22Rv1 (cell line): ENCODE results near the gene MBP.

Source experiments
- H3K27ac ChIP-seq: fragments of 450-650 bp; 2 replicates; pipeline ENCODE4 v1.5.1; 2017
- ZFX ChIP-seq: fragments of 450-650 bp; IDR thresholded peaks from 2 replicates; pipeline ENCODE4 v1.6.1; 2017; ENCODE audit warnings: antibody characterized with exemption, borderline replicate concordance
- TF ChIP-seq, protein P1 (sequence below): fragments of 450-650 bp; IDR thresholded peaks from 2 replicates; pipeline ENCODE4 v1.5.1; 2017; ENCODE audit warnings: mild to moderate bottlenecking

MBP gene

GRCh38 chr18:77065221-77065981 is 67.2 kb downstream of the MBP start:
- no peak overlapping the region for H3K27ac ChIP-seq

GRCh38 chr18:77063260-77063659 is 69.3 kb downstream of the MBP start:
- TF ChIP-seq, protein P1, sequence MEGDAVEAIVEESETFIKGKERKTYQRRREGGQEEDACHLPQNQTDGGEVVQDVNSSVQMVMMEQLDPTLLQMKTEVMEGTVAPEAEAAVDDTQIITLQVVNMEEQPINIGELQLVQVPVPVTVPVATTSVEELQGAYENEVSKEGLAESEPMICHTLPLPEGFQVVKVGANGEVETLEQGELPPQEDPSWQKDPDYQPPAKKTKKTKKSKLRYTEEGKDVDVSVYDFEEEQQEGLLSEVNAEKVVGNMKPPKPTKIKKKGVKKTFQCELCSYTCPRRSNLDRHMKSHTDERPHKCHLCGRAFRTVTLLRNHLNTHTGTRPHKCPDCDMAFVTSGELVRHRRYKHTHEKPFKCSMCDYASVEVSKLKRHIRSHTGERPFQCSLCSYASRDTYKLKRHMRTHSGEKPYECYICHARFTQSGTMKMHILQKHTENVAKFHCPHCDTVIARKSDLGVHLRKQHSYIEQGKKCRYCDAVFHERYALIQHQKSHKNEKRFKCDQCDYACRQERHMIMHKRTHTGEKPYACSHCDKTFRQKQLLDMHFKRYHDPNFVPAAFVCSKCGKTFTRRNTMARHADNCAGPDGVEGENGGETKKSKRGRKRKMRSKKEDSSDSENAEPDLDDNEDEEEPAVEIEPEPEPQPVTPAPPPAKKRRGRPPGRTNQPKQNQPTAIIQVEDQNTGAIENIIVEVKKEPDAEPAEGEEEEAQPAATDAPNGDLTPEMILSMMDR = no peak
- no peak for TF ChIP-seq ZFX
- no peak overlapping the region for H3K27ac ChIP-seq

More at GRCh38 chr18:77065221-77065981, 67.2 kb downstream of the MBP start:
- TF ChIP-seq, protein P1 = no peak
- TF ChIP-seq ZFX = no peak

DNA sequence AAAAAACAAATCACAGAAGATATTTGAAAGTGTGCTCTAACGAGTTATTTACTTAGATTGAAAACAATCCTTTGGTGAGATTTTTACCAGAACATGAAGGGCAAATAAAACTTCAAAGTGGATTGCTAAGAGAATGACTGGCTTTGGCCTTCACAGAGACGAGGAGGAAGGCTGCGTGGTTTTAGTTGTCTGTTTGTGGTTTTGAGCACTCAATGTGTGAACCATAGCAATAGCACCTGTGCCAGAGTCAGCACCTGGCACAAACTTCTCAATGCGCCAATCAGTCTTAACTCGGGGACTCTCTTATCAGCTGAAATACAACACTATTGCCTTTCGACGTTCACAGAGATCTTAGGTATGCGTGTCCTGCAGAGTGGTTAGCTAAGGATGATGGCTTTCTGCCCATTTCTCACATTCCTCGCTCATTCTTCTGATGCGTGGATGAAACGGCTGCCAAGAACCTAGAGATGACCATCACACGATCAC is 70.0 kb downstream of the MBP start:
- no peak overlapping the region for H3K27ac ChIP-seq
- TF ChIP-seq, protein P1 = no peak
- no peak for TF ChIP-seq ZFX

- H3K27ac ChIP-seq = no peak overlapping the region
Observed at GRCh38 chr18:77061946-77062517, 70.6 kb downstream of the MBP start.

DNA sequence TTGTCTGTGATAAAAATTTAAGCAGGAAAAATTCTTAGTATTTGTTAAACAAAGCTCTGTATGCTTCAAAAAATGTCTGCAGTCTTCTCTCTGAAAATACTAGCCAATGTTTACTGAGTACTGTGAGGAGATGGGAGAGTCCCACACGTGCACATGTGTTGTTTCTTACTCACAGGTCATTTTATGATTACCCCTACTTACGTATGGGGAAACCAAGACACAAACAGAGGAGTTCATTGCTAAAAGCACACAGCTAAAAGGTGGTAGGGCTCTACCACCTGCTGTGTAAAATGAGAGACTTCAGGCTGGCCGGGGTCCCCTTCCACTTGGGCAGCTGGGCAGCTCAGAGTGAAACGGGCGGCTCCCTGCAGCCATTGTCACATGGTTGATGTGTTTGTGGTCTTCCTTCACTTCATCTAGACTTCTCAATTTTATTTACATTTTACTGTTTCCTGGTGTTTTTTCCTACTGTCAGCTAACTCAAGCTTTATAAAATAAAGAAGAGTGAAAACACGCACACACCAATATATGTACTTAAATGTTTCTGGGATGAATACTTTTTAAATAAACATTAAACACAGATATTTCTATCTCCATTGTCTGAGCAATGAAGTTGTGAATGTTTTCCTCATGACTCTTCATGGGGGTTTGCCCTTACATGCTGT is 71.2 kb downstream of the MBP start:
- TF ChIP-seq, protein P1 = no peak
- TF ChIP-seq ZFX = no peak
- H3K27ac ChIP-seq = no peak overlapping the region

More at GRCh38 chr18:77061946-77062517, 70.6 kb downstream of the MBP start:
- TF ChIP-seq ZFX = no peak
- TF ChIP-seq, protein P1 = no peak

DNA sequence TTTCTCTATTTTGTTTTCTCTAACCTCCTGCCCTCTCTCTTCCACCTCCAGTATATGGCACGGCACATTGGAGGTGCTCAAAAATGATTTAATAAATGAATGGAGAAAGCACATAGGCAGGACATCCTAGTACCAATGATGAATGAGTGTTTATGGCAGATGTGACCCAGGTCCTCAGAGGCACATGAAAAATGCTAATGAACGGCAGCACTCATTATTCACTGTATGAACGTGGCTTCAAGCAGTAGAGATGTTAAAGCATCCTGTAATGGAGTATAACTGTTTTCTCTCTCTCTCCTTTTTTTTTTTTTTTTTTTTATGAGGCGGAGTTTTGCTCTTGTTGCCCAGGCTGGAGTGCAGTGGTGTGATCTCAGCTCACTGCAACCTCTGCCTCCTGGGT is 72.4 kb downstream of the MBP start:
- no peak for TF ChIP-seq ZFX
- TF ChIP-seq, protein P1 = no peak
- H3K27ac ChIP-seq = no peak overlapping the region
